GM10266 (cell line): ENCODE measurements around the gene ABLIM2.

Source experiments
- DNase-seq: peaks from one replicate; pipeline ENCODE4 v3.0.0; 2012; ENCODE audit errors: extremely low spot score
- TF ChIP-seq, protein P1 (sequence below): IDR thresholded peaks from 2 replicates; pipeline ENCODE4 v1.5.1; 2012; ENCODE audit warnings: mild to moderate bottlenecking, low read depth; ENCODE audit not compliant: control insufficient read depth, insufficient read depth; ENCODE audit errors: missing control alignments

Gene ABLIM2

GRCh38 chr4:8083086-8083825 lies 75.4 kb downstream of the ABLIM2 start:
- TF ChIP-seq, protein P1, sequence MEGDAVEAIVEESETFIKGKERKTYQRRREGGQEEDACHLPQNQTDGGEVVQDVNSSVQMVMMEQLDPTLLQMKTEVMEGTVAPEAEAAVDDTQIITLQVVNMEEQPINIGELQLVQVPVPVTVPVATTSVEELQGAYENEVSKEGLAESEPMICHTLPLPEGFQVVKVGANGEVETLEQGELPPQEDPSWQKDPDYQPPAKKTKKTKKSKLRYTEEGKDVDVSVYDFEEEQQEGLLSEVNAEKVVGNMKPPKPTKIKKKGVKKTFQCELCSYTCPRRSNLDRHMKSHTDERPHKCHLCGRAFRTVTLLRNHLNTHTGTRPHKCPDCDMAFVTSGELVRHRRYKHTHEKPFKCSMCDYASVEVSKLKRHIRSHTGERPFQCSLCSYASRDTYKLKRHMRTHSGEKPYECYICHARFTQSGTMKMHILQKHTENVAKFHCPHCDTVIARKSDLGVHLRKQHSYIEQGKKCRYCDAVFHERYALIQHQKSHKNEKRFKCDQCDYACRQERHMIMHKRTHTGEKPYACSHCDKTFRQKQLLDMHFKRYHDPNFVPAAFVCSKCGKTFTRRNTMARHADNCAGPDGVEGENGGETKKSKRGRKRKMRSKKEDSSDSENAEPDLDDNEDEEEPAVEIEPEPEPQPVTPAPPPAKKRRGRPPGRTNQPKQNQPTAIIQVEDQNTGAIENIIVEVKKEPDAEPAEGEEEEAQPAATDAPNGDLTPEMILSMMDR: no peak
- no peak for DNase-seq

- no peak for DNase-seq
- TF ChIP-seq, protein P1: no peak
These were observed 76.0 kb downstream of the ABLIM2 start for GRCh38 chr4:8082517-8083055.

DNA sequence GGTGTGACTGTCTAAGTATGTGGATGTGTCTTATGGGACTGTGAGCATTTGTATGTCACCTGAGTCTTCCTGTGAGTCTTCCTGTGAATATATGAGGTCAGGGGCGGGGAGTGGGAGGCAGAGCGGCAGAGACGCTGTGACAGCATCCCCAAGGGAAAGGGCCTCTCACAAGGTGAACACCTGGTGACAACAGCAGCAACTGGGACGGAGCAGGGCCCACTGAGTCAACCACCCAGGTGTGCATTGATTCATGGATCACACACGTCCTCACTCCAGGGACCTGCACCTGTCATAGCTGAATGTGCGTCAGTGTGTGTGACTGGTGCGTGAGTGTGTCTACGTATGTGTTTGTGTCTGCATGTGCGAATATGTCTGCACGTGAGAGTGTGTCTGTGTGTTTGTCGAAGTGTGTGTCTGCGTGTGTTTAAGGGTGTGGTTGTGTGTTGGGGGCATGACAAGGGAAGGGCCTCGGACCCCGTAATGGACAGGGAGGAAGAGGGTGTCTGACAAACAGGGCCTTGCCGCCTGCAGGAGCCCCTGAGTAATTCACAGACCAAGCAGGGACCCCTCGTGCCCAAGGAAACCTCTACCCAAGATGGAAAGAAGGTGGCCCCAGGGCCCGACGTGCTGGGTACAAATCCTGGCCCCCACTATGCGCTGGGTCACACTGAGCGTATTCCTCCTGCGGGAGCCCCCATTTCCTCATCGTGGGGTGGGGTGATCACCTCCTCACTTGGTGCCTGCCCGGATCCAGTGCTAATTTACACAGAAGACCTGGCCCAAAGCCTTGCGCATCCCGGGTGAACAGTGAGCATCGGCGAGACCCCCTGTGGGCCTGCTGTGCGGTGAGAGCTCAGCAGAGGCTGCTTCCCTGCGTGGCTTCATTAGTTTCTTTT lies 76.7 kb downstream of the ABLIM2 start:
- TF ChIP-seq, protein P1: no peak
- no peak for DNase-seq

DNA sequence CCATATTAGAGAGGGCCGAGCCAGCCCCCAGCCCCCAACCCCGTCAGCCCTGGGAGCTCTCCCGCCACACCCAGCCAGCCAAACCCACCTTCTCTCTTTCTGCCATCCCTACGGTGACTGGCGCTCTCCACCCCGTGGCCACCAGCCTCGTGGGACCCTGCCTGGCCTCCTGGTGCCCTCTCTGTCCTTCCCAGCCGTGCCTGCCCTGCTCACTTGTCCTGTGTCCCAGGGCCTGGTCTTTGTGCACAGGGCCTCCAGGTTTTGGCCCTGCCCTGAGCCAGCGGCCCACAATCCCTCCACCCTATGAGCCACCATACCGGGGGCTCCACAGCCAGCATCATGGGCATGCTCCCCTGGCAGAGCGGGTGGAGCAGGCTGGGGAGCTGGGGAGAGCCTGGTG lies 77.4 kb downstream of the ABLIM2 start:
- TF ChIP-seq, protein P1: no peak
- no peak for DNase-seq

- TF ChIP-seq, protein P1: no peak
- DNase-seq: no peak
These were observed 77.9 kb downstream of the ABLIM2 start for GRCh38 chr4:8080754-8081065.

GRCh38 chr4:8079916-8080753 lies 78.5 kb downstream of the ABLIM2 start:
- TF ChIP-seq, protein P1: no peak
- DNase-seq: no peak
